ENCODE data around the gene PTPRR. TPM values are rescaled to one million over a fixed set of nuclear protein-coding genes. Genes with fewer than 3 reads are reported as not detected.

Gene PTPRR
- total and polyA plus RNA-seq, 10 of the 15 experiments (the other 5 are each of a cell fraction or from before 2014, with no cell fraction given): 0.14 to 3.1 (median 0.42) TPM

DNA sequence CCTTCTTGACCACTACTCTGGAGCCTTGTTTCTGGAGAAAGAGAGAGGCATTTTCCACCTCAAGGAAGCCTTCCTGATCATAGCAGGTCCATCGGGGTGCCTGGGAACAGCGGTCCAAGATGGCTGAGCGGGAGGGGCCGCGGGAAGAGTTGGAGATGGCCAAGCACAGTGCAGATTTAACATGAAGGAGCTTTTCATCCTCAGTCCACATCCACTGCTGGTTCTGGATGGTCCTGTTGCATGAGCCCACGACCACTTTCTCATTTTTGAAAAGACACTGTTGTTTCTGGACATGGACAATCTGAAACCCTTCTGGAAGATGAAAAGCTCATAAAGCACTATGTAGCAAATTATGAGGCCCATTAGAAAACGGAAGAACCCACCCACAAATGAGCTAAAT lies 284.8 kb downstream of the PTPRR start:
- no peak overlapping the region for H3K4me3 ChIP-seq
- no peak overlapping the region for H3K4me2 ChIP-seq (ENCODE audit: control insufficient read depth, insufficient read depth)
- intact Hi-C loops (cut with micrococcal nuclease; ENCODE audit: unreplicated experiment): no loop called here

More for the DNA sequence above, 284.8 kb downstream of the PTPRR start:
- no peaks in the 10 kb centered on the region for H3K36me3 ChIP-seq (ENCODE audit: control insufficient read depth in 2 of 2, insufficient read depth in 2 of 2, low read length in 1 of 2)
- TF ChIP-seq, protein P1, sequence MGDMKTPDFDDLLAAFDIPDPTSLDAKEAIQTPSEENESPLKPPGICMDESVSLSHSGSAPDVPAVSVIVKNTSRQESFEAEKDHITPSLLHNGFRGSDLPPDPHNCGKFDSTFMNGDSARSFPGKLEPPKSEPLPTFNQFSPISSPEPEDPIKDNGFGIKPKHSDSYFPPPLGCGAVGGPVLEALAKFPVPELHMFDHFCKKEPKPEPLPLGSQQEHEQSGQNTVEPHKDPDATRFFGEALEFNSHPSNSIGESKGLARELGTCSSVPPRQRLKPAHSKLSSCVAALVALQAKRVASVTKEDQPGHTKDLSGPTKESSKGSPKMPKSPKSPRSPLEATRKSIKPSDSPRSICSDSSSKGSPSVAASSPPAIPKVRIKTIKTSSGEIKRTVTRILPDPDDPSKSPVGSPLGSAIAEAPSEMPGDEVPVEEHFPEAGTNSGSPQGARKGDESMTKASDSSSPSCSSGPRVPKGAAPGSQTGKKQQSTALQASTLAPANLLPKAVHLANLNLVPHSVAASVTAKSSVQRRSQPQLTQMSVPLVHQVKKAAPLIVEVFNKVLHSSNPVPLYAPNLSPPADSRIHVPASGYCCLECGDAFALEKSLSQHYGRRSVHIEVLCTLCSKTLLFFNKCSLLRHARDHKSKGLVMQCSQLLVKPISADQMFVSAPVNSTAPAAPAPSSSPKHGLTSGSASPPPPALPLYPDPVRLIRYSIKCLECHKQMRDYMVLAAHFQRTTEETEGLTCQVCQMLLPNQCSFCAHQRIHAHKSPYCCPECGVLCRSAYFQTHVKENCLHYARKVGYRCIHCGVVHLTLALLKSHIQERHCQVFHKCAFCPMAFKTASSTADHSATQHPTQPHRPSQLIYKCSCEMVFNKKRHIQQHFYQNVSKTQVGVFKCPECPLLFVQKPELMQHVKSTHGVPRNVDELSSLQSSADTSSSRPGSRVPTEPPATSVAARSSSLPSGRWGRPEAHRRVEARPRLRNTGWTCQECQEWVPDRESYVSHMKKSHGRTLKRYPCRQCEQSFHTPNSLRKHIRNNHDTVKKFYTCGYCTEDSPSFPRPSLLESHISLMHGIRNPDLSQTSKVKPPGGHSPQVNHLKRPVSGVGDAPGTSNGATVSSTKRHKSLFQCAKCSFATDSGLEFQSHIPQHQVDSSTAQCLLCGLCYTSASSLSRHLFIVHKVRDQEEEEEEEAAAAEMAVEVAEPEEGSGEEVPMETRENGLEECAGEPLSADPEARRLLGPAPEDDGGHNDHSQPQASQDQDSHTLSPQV (IDR thresholded peaks at IDR 0.05): no peak
- TF ChIP-seq STAT3 (IDR thresholded peaks at IDR 0.05; ENCODE audit: low read depth, low read length) (no peak), NRF1 (conservative IDR thresholded peaks at IDR 0.05; ENCODE audit: low read depth, low read length) (no peak), CBFB (IDR thresholded peaks at IDR 0.05; ENCODE audit: low read depth) (no peak), FOXM1 (IDR thresholded peaks at IDR 0.05; ENCODE audit: low read depth, low read length) (no peak), POLR2AphosphoS5 (IDR thresholded peaks at IDR 0.05; ENCODE audit: low read length) (no peak), YBX1 (IDR thresholded peaks at IDR 0.05) (no peak), CREM (IDR thresholded peaks at IDR 0.05; ENCODE audit: low read depth) (no peak), TBL1XR1 (IDR thresholded peaks at IDR 0.05; ENCODE audit: low read depth, low read length) (no peak), CHD4 (IDR thresholded peaks at IDR 0.05) (no peak)
- TF ChIP-seq, protein P2, sequence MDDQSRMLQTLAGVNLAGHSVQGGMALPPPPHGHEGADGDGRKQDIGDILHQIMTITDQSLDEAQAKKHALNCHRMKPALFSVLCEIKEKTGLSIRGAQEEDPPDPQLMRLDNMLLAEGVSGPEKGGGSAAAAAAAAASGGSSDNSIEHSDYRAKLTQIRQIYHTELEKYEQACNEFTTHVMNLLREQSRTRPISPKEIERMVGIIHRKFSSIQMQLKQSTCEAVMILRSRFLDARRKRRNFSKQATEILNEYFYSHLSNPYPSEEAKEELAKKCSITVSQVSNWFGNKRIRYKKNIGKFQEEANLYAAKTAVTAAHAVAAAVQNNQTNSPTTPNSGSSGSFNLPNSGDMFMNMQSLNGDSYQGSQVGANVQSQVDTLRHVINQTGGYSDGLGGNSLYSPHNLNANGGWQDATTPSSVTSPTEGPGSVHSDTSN (IDR thresholded peaks at IDR 0.05; ENCODE audit: insufficient replicate concordance, low read depth, low read length): no peak
- no peak overlapping the region for H2AFZ ChIP-seq (ENCODE audit: control insufficient read depth, low read depth, low read length)
- ChIA-PET POLR2A (no interaction called here), CTCF (no interaction called here), SMC1A (ENCODE audit: uncharacterized antibody, unreplicated experiment) (interaction anchor here (0.6 kb wide), 1 partner anchor 67 kb away, joined by 3 read pairs; no protein-coding TSS in a partner anchor), RAD21 (ENCODE audit: unreplicated experiment) (interaction anchor here (0.7 kb wide), 1 partner anchor 1323 kb away, joined by 3 read pairs; no protein-coding TSS in a partner anchor)
- no peaks in the 10 kb centered on the region for H3K27me3 ChIP-seq (replicated peaks in 1 of 2; ENCODE audit: control insufficient read depth in 2 of 2, insufficient read depth in 2 of 2, low read length in 1 of 2)
- ATAC-seq: no peak
- no peaks in the 10 kb centered on the region for H3K79me2 ChIP-seq (ENCODE audit: control insufficient read depth, insufficient read depth, low read length)
- no peak for DNase-seq (ENCODE audit: low read depth, low spot score)
- no TSS peak for BruUV-seq (replicated peaks)
- no peaks in the 10 kb centered on the region for H3K4me1 ChIP-seq (ENCODE audit: control insufficient read depth, insufficient read depth, low read length)
- H3K9me3 ChIP-seq (replicated peaks; ENCODE audit: control insufficient read depth, insufficient read depth, low read length): no peaks in the 10 kb centered on the region
- WGBS (ENCODE audit: insufficient coverage, insufficient replicate concordance, low lambda C conversion rate, missing lambda C conversion rate): 68% methylated on average over 7 of the region's 7 CpGs
- no peaks in the 10 kb centered on the region for H4K20me1 ChIP-seq (ENCODE audit: control insufficient read depth, insufficient read depth)
- no peak overlapping the region for H3K9ac ChIP-seq (ENCODE audit: control insufficient read depth, insufficient read depth, low read length)
- in situ Hi-C loops (cut with MboI): no loop called here
- FAIRE-seq: no peak
- no peak overlapping the region for H3K27ac ChIP-seq (ENCODE audit: control insufficient read depth, insufficient read depth)
